ENCODE results near the gene SYTL2.

SYTL2 gene

DNA sequence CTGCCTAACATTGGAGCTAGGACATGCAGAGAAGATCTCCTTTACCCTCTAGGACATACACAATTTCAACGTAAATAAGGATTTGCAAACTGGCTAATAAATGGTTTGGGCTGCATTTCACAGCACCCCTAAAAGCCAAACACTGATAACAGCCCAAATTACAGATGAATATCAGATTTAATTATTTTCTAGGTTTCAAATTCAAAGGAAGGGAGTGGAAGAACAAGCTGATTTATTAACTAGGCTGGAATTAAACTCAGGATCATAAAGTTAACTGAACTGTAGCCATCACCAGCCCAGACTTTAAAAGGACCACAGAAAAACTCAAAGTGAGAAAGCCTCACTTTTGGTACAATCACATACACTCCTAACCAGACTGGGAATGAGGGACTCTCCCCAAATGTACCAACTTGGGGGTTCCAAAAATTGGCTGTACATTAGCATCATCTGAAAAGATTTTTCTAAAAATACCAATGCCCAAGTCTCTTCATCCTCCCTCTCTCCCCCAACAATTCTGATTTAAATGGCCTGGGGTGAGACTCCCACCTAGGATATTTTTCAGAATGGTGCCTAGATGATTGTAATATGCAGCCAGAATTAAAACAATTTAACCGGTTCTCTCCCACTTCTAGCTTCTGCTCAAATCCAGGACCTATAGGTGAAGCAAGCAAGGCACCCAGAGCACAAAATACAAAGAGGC, 43.5 kb downstream of the SYTL2 start:
- no peak overlapping the region for H3K4me3 ChIP-seq (ENCODE audit: low read depth, low read length)
- TF ChIP-seq, protein P1, sequence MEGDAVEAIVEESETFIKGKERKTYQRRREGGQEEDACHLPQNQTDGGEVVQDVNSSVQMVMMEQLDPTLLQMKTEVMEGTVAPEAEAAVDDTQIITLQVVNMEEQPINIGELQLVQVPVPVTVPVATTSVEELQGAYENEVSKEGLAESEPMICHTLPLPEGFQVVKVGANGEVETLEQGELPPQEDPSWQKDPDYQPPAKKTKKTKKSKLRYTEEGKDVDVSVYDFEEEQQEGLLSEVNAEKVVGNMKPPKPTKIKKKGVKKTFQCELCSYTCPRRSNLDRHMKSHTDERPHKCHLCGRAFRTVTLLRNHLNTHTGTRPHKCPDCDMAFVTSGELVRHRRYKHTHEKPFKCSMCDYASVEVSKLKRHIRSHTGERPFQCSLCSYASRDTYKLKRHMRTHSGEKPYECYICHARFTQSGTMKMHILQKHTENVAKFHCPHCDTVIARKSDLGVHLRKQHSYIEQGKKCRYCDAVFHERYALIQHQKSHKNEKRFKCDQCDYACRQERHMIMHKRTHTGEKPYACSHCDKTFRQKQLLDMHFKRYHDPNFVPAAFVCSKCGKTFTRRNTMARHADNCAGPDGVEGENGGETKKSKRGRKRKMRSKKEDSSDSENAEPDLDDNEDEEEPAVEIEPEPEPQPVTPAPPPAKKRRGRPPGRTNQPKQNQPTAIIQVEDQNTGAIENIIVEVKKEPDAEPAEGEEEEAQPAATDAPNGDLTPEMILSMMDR (IDR thresholded peaks at IDR 0.05; ENCODE audit: low read depth, low read length) = no peak

- H3K4me3 ChIP-seq (ENCODE audit: low read depth, low read length) = no peak overlapping the region
- TF ChIP-seq, protein P1 (IDR thresholded peaks at IDR 0.05; ENCODE audit: low read depth, low read length) = no peak
These were observed 44.2 kb downstream of the SYTL2 start for GRCh38 chr11:85766721-85767161.

DNA sequence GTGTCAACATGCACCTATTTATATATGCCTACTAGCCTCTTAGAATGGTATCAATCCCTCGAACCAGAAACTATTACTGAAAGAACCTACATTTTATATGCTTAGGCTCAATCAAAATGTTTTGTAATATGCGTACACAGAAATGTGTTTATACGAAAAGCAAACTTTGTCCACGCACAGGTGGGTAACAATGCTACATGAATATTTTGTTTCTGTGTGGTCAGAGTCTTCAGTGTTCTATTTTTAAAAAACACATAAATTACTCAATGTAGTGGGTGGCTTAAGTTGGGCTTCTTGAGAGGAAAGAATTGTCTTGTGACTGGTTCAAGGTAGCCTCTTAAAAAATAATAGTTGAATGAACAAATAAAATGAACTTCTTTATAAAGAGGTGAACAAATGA, 46.1 kb downstream of the SYTL2 start:
- TF ChIP-seq, protein P1 (IDR thresholded peaks at IDR 0.05; ENCODE audit: low read depth, low read length) = no peak

DNA sequence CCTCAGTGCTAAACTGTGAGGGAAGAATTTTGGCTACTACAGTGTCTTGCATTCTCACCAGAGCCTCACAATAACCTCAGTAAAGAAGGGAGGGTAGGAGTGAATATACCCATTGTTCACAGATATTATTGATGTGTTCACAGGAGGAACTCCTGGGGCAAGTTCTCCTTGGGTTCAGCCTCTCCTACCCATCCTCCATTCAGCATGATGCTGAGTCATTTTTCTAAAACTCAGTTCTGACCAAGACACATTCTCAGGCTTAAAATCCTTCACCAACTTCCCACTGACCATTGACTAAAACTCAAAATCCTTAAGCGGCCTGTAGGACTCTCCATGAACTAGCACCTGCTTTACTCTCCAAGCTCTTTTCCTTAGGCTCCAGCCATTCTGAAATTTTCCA, 48.7 kb downstream of the SYTL2 start:
- H3K4me3 ChIP-seq (ENCODE audit: low read depth, low read length) = no peak overlapping the region
- TF ChIP-seq, protein P1 (IDR thresholded peaks at IDR 0.05; ENCODE audit: low read depth, low read length) = no peak

More for the DNA sequence above, 46.1 kb downstream of the SYTL2 start:
- no peak overlapping the region for H3K4me3 ChIP-seq (ENCODE audit: low read depth, low read length)

GRCh38 chr11:85759915-85760314, 51.0 kb downstream of the SYTL2 start:
- H3K4me3 ChIP-seq (ENCODE audit: low read depth, low read length) = no peak overlapping the region
- TF ChIP-seq, protein P1 (IDR thresholded peaks at IDR 0.05; ENCODE audit: low read depth, low read length) = no peak

GRCh38 chr11:85758480-85759039, 52.4 kb downstream of the SYTL2 start:
- TF ChIP-seq, protein P1 (IDR thresholded peaks at IDR 0.05; ENCODE audit: low read depth, low read length) = no peak
- no peak overlapping the region for H3K4me3 ChIP-seq (ENCODE audit: low read depth, low read length)

DNA sequence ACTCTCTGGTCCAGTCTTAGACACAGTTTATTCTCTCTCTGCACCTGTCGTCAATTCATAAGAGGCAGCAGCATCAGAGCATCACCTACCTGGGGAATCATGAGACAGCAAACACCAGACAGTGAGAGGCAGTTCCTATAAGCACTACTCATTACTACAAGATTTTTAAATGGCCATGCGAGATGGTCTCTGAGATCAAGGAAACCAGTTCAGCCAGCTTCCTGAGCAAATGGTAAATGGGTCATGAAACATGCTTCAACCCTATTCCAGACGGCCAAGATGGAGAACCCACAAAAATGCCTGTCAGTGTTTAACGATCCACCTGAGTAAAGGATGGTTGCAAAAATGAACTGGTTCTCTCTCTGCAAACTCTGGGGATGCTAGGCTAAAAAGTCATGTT, 52.9 kb downstream of the SYTL2 start:
- TF ChIP-seq, protein P1 (IDR thresholded peaks at IDR 0.05; ENCODE audit: low read depth, low read length) = no peak
- no peak overlapping the region for H3K4me3 ChIP-seq (ENCODE audit: low read depth, low read length)
